RKO (cell line): ENCODE measurements around the gene NPM3.
A peak's percentile ranks its signal among the peaks of the same experiment; 100 is the strongest.
"Not testable (repeated sequence)": the region's sequence is repeated elsewhere in the genome, so short reads cannot be mapped to it uniquely, and the experiment has no call there.

ENCODE experiments used
- DNase-seq: peaks from one replicate; pipeline ENCODE4 v3.0.0-alpha.2; 2016; ENCODE audit warnings: low spot score

NPM3 gene

GRCh38 chr10:101803511-101803910 lies 20.3 kb upstream of the NPM3 start:
- no peak for DNase-seq

GRCh38 chr10:101797403-101798059 lies 14.3 kb upstream of the NPM3 start:
- DNase-seq: no peak

- DNase-seq: no peak
Measured at GRCh38 chr10:101793526-101793925, 10.3 kb upstream of the NPM3 start.

GRCh38 chr10:101789686-101790085 lies 6.4 kb upstream of the NPM3 start:
- DNase-seq: no peak

- DNase-seq: not testable (repeated sequence)
Measured at GRCh38 chr10:101789231-101789630, 6.0 kb upstream of the NPM3 start.

GRCh38 chr10:101785801-101786200 lies 2.6 kb upstream of the NPM3 start:
- no peak for DNase-seq

GRCh38 chr10:101784558-101784957 lies 1.3 kb upstream of the NPM3 start:
- no peak for DNase-seq

- DNase-seq: peak; percentile 47
Measured at GRCh38 chr10:101783736-101784118, 481 bp upstream of the NPM3 start.

- DNase-seq: no peak
Measured at GRCh38 chr10:101781984-101782810, 1.0 kb downstream of the NPM3 start.

- no peak for DNase-seq
Measured at GRCh38 chr10:101781655-101781983, 1.6 kb downstream of the NPM3 start.

GRCh38 chr10:101780818-101781654 lies 2.2 kb downstream of the NPM3 start:
- peak; percentile 70 for DNase-seq

- DNase-seq: no peak
Measured at GRCh38 chr10:101780187-101780817, 2.9 kb downstream of the NPM3 start.

GRCh38 chr10:101779544-101780186 lies 3.6 kb downstream of the NPM3 start:
- no peak for DNase-seq

- DNase-seq: no peak
Measured at GRCh38 chr10:101778781-101779543, 4.3 kb downstream of the NPM3 start.

- DNase-seq: no peak
Measured at GRCh38 chr10:101778151-101778780, 5.0 kb downstream of the NPM3 start.

- DNase-seq: no peak
Measured at GRCh38 chr10:101777619-101778145, 5.6 kb downstream of the NPM3 start.

GRCh38 chr10:101776161-101776817 lies 7.0 kb downstream of the NPM3 start:
- DNase-seq: no peak

- DNase-seq: no peak
Measured at GRCh38 chr10:101775273-101776160, 7.7 kb downstream of the NPM3 start, which contains the start of gene FGF8. Gene FGF8, minus strand, starts transcription at chr10:101776114. Its CDS starts 214 bp downstream, at chr10:101775900.
